Measurements from ENCODE around the gene SP2.

- TF ChIP-seq POLR2A (IDR thresholded peaks at IDR 0.05): no peak
- TF ChIP-seq CTCF (IDR thresholded peaks at IDR 0.05): no peak
Observed at GRCh38 chr17:47857551-47858455, 38.2 kb upstream of the SP2 start.
